Measurements from ENCODE around the gene LYPD8.

The LYPD8 gene

DNA sequence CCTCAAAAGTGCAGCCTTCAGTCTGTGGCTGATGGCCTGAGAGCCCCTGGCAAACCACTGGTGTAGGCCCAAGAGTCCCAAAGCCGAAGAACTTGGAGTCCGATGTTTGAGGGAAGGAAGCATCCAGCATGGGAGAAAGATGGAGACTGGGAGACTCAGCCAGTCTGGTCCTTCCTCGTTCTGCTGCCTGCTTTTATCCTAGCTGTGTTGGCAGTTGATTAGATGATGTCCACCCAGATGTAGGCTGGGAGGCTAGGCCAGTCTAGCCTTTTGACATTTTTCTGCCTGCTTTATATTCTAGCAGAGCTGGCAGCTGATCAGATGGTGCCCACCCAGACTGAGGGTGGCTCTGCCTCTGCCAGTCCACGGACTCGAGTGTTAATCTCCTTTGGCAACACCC is 1.1 kb upstream of the LYPD8 start:
- DNase-seq, result no peak

DNA sequence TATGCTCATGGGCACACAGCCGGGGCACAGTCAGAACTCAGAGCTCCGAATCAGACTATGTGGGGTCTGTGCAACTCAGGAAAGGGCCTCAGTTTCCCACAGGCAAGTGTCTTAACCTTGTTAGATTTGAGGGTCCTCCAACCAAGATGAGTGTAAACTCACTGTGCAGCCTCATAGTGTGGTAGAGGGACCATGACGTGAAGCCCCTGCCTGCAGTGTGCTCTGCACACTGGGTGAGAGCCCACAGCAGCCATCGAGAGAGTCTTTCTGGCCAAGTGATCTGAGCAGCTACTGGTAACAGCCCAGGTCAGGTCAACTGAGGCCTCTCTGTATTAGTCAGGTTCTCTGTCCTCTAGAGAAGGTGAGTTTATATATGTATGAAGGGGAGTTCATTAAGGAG is 592 bp upstream of the LYPD8 start:
- DNase-seq, result no peak

DNA sequence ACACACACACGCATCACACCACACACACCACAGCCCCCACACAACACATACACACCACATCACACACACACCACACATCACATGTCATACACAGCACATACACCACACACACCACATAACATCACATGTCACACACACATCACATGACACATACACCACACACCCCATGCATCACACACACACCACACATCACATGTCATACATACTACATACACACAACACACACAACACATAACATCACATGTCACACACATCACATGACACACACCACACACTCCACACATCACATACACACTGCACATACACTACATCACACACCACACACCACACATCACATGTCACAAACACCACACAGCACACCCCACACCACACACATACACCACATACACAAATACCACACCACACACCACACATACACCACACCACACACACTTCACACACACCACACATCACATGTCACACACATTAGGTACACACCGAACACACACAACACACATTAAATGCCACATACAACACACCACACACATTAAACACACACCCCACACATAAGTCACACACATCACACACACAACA is 1.8 kb downstream of the LYPD8 start:
- DNase-seq, result no peak

DNA sequence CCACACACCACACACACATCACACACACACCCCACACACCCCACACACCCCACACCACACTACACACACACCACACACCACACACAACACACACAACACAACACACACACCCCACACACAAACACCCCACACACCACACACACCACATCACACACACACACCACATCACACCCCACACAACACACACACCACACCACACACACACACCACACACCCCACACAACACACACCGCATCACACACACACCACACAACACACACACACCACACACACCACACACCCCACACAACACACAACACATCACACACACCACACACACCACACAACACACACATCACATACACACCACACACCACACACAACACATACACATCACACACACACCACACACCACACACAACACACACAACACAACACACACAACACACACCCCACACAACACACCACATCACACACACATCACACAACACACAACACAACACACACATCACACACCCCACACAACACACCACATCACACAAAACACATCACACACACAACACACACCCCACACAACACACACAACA is 2.4 kb downstream of the LYPD8 start:
- no peak for DNase-seq

DNA sequence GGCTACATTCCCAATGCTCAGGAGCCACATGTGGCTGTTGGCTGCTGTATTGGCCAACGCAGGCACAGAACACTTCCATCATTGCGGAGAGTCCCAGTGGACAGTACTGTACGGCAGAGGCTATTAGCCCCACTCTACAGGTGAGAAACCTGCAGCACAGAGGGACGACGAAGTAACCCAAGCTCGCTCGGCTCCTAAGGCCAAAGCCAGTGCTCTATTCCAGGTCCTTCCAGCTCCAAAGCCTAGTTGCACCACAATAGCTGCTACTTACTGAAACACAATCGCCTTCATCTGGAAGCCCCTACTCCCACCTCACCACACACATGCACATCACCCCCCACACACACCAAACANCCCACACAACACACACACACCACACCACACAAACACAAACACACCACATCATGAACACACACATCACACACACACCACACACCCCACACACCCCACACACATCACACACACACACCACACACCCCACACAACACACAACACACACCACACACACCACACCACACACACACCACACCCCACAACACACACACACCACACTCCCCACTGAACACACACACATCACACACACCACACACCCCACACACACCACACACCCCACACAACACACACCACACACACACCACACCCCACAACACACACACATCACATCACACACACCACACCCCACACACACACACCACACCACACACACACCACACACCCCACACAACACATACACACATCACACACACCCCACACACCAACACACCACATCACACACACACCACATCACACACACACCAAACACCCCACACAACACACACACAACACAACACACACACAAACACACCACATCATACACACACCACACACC is 3.2 kb downstream of the LYPD8 start:
- no peak for DNase-seq

DNA sequence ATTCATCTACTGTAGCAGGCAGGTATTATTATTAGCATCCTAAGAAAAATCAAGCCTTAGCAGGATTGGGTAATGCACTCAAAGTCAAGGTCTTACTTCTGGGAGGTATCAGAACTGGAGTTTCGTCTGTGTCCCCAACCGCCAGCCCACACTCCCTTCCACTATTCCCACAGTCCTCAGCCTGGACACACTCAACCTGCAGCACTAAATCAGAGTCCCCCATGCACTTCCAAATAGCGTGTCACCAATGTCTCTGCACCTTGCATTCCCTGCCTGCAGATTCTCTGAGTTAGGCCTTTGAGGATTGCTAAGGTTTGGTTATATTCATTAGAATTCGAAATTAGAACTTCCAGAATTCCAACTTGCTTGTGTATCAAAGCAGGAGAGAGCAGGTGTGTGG is 3.9 kb downstream of the LYPD8 start:
- DNase-seq, result no peak

DNA sequence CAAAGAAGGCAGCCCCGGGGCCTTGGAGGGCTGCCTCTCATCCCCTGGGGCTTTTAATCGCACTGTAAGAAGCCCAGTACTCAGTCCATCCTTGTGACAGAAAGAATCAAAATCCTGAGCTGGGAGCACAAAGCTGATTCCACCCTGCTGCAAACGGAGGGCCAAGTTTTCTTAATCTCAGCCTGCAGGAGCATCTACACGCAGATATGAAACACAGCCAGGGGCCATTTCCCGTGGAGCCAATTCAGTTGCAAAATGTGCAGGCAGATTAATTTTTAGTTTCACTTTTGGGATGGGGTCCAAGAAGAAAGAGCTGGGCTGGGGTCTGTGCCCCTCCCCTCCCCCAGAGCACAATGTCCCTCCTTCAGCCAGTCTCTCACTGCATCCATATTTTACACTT is 4.4 kb downstream of the LYPD8 start:
- DNase-seq, result no peak

DNA sequence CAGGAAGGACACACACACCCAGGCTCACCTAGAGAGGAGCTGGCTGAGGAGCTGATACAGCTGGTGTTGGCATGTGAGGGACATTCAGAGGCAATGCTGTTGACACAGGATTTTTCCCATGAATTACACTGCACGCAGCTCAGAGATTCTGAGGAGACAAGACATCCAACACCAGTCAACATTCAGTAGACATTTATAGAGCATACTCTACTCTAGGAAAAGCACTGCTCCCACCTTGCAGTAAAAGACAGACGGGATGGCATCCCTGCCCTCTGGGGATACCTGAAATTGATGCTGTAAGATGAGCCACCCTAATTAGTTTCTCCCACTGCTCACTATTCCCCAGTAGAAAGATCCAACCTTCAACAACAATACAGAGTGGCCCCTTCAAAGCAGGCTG is 5.1 kb downstream of the LYPD8 start:
- no peak for DNase-seq

DNA sequence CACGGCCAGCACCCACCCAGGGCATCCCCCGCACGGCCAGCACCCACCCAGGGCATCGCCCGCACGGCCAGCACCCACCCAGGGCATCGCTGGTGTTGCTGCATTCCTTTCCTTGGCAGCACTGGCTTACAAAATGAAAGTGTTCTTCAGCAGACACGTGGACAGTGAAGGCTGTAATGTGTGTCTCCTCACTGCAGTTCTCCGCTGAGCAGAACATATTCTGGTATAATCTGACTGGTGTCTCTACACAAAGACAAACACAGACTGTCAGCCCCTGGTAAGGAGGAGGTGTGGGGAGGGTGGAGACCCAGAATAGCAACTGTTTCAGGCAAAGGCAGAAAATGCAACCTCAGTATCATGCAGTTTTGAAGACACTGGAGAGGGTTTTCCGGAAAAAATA is 7.3 kb downstream of the LYPD8 start:
- DNase-seq, result no peak

DNA sequence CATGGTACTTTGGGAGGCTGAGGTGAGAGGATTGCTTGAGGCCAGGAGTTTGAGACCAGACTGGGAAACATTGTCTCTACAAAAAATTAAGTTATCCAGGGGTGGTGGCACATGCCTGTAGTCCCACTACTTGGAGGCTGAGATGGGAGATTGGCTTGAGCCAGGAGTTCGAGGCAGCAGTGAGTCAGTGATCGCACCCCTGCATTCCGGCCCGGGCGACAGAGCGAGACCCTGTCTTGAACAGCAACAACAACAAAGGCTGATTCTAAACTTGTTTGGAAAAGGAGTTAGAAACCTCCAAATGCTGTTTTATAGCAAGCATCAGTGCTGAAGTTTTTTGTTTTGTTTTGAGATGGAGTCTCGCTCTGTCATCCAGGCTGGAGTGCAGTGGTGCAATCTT is 14.7 kb downstream of the LYPD8 start:
- DNase-seq, result no peak

DNA sequence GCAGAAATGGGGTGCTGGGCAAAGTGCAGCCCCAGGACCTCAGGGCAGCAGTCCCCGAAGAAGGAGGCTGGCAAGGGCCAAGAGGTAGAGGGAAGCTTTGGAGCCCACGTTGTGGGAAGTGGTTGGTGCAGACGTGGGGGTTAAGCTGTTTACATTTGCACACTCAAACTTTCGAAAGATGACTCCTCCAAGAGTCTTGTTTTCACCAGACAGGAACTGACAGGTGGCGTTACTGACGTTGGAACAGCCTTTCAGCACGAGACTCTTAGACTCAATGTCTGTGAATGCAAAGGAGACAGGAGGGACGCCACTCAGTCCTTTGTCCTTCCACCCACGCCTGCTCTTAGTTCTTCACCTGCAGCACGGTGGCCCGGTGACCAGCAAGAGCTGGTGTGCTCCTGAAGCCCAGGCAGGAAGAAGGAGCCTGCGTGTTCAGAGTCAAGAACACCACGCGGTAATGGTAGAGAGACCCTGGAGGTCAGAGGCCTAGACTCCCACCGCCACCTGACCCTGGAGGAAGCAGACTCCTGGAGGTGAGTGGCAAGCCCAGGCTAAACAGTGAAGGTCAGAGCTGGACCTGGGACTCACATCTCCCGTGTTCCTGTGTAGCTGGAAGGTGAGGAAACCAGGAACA is 15.9 kb downstream of the LYPD8 start:
- DNase-seq, result no peak

DNA sequence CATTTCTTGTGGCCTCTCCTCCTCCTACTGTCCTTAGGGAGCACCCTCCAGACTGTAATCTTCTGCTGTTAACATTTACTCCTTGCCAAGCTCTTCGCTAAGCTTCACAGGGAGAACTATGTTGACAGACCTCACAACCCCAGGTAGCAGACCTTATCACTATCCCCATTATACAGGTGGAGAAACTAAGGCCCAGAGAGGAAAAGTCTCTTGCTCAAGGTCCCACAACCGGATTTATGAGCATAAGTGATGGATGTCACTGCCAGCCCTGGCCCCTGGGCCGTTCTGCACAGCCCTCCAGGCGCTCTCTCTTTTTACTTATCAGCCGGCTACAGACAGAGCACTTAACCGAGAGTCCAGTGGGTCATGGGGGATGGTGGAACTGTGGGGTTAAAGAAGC is 18.1 kb downstream of the LYPD8 start:
- DNase-seq, result no peak

DNA sequence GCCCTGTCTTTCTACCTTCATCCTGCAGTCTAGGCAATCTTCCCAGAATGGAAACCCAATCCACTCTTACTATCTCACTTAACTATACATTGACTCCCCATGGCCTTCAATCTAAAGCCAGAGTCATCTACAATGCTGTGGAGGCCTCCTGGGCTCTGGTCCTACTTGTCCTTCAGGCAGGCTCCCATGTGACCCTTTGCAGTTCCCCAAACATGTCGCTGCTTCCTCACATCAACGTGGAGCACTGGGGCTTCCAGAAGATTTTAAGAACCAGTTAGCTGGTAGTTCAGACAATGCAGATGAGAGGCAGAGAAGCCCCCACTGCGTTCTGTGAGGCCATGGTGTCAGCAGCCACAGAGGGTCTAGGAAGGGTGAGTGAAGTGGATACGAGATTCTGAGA is 18.6 kb downstream of the LYPD8 start:
- no peak for DNase-seq

DNA sequence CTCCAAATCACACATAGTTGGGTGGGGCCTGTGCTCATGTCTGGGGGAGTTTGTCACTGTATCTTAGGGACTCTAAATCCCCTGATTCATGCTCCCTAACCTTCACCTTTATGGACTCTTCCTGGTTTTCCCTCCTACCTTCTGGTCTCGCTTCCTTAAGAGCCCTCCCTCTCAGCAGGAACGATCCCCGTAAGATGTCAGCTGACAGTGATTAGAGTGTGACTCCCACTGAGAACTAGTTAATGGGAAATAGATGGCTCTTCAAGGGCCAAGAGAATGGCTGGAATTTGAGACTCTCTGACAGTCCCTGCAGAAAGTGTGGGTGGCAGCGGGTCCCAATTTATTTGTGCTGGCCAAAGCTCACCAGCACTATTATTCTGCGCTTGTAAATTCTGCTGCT is 22.0 kb downstream of the LYPD8 start:
- DNase-seq, result no peak

DNA sequence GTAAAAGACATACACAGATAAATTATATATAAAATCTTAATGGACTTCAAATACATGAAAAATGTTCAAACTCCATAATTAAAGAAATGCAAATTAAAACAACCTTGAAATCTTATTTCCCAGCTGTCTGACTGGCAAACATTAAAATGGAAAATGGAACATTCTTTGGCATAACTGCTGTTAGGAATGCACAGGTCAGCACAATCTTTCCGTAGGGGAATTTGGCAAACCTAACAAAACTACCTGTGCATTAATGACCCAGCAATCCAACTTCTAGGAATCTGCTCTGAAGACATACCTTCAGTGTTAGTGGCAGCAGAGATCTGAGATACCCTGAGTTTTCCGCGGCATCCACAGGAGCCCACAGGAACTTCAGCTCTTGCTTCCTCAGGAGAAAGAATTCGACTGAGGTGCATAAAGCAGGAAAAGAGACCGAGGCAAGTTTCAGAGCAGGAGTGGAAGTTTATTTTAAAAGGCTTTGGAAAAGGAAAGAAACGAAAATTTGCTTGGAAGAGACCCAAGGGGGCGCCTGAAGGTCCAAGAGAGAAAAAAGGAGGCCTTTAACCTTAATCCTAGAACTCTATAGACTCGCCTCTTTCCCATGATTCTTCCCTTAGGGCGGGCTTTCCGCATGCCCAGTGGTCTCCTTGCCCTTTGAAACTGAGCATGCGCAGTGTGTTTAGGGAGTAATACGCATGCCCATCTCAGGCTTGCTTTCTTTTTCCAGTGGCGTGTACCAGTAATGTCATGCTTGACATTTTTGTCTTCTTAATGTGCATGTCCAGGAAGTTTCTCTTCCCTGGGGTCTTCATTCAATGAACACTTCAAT is 24.8 kb downstream of the LYPD8 start:
- no peak for DNase-seq

DNA sequence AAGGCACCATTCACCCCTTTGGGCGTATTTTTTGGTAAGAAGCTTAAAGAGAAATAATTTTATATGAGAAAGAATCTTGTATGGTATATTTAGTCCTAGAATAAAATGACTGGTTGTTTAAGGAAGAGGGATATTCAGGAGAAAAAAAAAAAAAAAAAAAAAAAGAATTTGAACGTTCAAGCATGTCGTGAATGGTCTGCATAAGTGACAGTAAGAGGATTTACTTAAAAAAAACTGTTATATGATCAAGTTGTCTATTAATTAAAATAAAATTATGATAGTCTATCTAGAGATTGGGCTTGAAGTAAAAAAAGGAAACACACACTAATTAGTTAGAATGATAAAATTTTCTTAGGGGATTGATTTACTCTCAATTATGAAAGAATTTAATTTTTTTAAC is 41.3 kb downstream of the LYPD8 start:
- no peak for DNase-seq

DNA sequence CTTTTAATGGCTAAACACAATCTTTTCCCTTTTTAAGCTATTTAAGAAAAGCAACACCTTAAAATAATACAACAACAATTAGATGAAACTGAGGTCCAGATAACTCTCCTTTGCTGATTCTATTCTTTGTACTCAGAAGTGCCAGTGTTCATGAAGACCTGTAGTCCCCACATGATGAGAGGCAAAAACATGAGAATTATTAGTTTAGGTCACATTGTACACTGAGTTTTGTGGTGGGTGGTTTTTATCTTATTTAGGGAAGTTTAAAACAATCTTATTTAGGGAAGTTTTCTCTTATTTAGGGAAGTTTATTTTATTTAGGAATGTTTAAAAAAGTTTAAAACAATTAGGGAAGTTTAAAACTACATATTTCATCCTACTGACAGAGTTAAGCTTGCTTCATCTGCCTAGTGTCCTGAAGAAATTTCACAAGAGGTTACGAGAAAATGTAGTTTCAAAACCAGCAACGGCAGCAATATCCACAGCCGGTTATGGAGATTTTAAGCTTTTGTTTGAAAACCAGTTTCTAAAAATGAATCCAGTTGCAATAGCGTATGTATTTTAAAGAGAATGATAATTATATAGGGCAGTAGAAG is 45.2 kb downstream of the LYPD8 start:
- no peak for DNase-seq

DNA sequence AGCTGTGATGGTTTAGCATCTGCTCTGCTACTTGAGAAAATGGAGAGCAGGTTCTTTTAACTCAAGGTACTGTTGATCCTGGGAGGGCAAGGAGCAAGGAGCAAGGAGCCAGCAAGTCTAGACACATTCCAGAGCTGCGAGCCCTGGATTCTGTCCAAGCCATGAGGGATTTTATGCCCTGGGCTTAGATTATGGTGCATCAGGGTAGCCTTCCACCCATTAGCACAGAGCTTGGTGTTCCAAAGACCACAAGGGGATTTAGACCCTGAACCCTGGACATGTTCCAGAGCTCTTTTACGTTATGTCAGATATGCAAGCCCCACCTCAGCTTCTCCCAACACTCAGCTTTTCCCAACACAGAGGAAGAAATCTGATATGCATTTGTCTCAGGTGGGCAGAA is 51.0 kb downstream of the LYPD8 start:
- DNase-seq, result no peak

DNA sequence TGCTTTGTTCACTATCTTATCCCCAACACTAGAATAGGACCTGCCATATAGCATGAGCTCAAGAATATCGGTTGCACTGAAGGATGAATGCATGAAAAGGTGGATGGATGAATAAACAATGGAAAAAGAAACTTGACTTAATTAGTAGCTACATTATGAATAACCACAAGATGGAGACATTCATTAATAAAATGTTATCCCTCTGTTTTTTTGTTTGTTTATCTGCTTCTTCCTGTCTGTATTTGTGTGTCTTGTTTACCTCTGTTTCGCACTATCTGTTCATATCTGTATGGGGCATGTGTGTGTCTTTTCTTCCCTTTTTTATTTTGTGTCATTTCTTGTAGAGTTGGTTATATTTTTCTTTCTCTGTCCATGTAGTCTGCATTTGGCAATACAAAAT is 51.9 kb downstream of the LYPD8 start:
- no peak for DNase-seq

DNA sequence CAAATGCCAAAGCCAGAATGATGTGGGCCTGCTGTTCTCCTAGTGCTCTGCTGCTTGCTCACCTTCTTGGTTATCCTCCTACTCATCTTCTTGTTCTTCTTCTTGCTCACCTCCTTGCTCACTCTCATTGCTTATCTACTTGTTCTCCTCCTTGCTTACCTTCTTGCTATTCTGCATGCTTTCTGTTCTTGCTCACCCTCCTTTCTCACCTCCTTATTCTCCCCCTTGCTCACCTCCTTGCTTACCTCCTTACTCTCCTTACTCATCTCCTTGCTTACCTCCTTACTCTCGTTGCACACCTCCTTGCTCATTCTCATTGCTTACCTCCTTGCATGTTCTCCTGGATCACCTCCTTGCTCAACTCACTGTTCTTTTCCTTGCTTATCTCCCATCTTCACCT is 52.8 kb downstream of the LYPD8 start, which contains the start of gene OR14I1:
OR14I1 (minus strand) TSS at position 53 of the 400 bp plus-strand sequence.
- no peak for DNase-seq

DNA sequence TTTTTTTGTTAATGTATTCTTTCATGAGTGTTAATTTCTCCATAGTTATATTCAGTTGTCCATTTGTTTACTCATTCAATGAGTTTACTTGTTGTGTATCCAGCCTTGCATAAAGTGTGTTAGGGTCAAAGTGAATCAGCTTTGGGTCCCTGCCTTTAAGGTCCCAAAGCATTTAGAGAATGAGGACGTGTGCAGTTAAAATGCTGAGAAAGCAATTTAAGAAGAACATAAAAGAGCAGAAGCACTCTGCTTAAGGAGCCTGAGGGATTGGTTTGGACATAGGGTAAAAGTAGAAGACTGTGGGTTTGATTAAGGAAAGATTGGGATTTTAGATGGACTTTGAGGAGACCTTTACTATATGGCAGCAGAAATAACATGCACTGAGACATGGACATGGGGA is 56.5 kb downstream of the LYPD8 start:
- DNase-seq, result no peak

DNA sequence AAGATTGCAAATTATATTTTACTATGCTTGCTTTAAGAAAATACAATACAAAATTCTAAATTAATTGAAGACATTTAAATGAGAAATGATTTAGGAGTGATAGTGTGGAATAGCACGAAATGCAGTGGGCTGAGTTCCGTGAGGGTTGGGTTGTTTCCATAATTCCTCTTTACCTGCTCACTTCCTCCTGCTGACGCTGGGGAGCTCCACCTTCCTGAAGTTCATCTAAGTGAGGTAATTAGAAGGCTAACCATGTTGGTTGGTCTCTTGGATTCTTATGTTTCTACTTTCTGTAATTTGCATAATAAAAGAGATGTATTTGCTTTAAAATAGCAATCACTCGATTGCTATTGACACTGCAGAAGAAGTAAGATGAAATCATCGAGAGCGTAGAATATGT is 57.7 kb downstream of the LYPD8 start:
- peak; percentile 23 for DNase-seq

DNA sequence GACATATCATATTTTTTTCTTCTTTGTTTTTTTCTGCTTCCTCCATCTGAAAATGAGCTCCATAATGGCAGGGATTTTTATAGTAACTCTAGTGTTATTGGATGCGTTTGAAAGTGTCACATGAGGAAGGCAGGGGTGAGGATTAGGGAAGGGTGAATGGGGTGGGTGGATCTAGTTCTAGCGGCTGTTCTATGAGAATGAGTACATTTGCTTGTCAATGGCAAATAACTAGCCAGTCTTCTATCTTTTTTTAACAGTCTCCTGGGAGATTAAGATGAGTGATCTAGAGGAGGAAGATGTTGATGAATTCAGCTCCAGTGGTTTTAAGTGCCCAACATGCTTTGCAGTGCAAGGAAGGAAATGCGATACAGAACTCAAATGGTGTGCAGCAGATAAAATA is 58.8 kb downstream of the LYPD8 start:
- DNase-seq, result no peak

Measured in RPMI8226 (cell line).